ENCODE data around the gene NT5C3B. TPM values are rescaled to one million over a fixed set of nuclear protein-coding genes. Genes with fewer than 3 reads are reported as not detected.

The NT5C3B gene
- total and polyA plus RNA-seq, 4 donors: 15.3 to 32.0 (median 26.9) TPM

DNA sequence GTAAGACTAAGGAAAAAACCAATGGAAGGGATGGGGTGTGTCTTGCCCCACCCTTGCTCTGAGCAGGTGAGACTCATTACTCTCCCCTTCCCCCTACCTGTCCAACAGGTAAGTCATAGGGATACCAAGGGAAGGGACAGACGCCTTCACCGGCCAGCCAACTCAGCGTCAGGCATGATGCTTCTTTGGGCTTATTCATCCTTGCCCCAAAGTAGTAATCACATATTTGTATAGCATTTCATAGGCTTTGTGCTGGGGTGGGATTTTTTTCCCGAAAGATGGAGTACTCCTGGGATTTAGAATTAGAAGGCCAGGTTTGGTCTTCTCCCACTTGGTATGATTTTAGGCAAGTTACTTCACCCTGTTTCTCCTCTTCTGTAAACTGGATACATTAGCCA is 49.0 kb downstream of the NT5C3B start:
- no peak for DNase-seq (ENCODE audit: low spot score)
- Histone ChIP-seq H3K27ac (ENCODE audit: low read depth in 1 of 2, low read length in 2 of 2) (no peak overlapping the region), H3K27me3 (ENCODE audit: control insufficient read depth in 4 of 4, insufficient read depth in 4 of 4, low read length in 3 of 4) (no peaks in the 10 kb centered on the region), H3K9ac (ENCODE audit: low read depth in 1 of 2, low read length in 2 of 2) (no peak overlapping the region), H3K4me1 (ENCODE audit: control insufficient read depth in 4 of 4, insufficient read depth in 4 of 4, low read length in 3 of 4) (peaks cover 8 to 27% (median 21%) of the 10 kb centered on the region in 4 donors), H3K36me3 (ENCODE audit: control insufficient read depth in 4 of 4, insufficient read depth in 3 of 4, low read depth in 1 of 4, low read length in 3 of 4) (no peaks in the 10 kb centered on the region), H3K4me3 (ENCODE audit: low read depth in 1 of 3, low read length in 3 of 3) (no peak overlapping the region), H3K9me3 (ENCODE audit: control insufficient read depth in 4 of 4, low read length in 3 of 4) (no peaks in the 10 kb centered on the region)
- WGBS: 40% methylated on average over 4 of the region's 4 CpGs
- TF ChIP-seq, protein P1, sequence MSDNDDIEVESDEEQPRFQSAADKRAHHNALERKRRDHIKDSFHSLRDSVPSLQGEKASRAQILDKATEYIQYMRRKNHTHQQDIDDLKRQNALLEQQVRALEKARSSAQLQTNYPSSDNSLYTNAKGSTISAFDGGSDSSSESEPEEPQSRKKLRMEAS (IDR thresholded peaks at IDR 0.05): no peak
- TF ChIP-seq JUND (IDR thresholded peaks at IDR 0.05) (no peak), HNF4G (IDR thresholded peaks at IDR 0.05) (no peak), EGR1 (IDR thresholded peaks at IDR 0.05; ENCODE audit: low read depth in 2 of 2) (no peak), FOXA1 (IDR thresholded peaks at IDR 0.05) (no peak), HNF4A (conservative IDR thresholded peaks at IDR 0.05) (no peak), RAD21 (IDR thresholded peaks at IDR 0.05) (no peak), TAF1 (conservative IDR thresholded peaks at IDR 0.05) (no peak), CTCF (IDR thresholded peaks at IDR 0.05; ENCODE audit: low read depth, low read length, missing input control) (no peak), NR2F2 (IDR thresholded peaks at IDR 0.05) (peak; percentile 5), RXRA (IDR thresholded peaks at IDR 0.05) (no peak), YY1 (IDR thresholded peaks at IDR 0.05) (no peak), GABPA (IDR thresholded peaks at IDR 0.05 in 1 of 2, conservative IDR thresholded peaks at IDR 0.05 in 1 of 2) (no peak), SP1 (IDR thresholded peaks at IDR 0.05) (peak; percentile 1), FOXA2 (IDR thresholded peaks at IDR 0.05) (no peak)
- TF ChIP-seq, protein P2, sequence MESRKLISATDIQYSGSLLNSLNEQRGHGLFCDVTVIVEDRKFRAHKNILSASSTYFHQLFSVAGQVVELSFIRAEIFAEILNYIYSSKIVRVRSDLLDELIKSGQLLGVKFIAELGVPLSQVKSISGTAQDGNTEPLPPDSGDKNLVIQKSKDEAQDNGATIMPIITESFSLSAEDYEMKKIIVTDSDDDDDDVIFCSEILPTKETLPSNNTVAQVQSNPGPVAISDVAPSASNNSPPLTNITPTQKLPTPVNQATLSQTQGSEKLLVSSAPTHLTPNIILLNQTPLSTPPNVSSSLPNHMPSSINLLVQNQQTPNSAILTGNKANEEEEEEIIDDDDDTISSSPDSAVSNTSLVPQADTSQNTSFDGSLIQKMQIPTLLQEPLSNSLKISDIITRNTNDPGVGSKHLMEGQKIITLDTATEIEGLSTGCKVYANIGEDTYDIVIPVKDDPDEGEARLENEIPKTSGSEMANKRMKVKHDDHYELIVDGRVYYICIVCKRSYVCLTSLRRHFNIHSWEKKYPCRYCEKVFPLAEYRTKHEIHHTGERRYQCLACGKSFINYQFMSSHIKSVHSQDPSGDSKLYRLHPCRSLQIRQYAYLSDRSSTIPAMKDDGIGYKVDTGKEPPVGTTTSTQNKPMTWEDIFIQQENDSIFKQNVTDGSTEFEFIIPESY (IDR thresholded peaks at IDR 0.05): peak; percentile 7
- TF ChIP-seq, protein P3, sequence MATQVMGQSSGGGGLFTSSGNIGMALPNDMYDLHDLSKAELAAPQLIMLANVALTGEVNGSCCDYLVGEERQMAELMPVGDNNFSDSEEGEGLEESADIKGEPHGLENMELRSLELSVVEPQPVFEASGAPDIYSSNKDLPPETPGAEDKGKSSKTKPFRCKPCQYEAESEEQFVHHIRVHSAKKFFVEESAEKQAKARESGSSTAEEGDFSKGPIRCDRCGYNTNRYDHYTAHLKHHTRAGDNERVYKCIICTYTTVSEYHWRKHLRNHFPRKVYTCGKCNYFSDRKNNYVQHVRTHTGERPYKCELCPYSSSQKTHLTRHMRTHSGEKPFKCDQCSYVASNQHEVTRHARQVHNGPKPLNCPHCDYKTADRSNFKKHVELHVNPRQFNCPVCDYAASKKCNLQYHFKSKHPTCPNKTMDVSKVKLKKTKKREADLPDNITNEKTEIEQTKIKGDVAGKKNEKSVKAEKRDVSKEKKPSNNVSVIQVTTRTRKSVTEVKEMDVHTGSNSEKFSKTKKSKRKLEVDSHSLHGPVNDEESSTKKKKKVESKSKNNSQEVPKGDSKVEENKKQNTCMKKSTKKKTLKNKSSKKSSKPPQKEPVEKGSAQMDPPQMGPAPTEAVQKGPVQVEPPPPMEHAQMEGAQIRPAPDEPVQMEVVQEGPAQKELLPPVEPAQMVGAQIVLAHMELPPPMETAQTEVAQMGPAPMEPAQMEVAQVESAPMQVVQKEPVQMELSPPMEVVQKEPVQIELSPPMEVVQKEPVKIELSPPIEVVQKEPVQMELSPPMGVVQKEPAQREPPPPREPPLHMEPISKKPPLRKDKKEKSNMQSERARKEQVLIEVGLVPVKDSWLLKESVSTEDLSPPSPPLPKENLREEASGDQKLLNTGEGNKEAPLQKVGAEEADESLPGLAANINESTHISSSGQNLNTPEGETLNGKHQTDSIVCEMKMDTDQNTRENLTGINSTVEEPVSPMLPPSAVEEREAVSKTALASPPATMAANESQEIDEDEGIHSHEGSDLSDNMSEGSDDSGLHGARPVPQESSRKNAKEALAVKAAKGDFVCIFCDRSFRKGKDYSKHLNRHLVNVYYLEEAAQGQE (IDR thresholded peaks at IDR 0.05): no peak
- TF ChIP-seq, protein P4, sequence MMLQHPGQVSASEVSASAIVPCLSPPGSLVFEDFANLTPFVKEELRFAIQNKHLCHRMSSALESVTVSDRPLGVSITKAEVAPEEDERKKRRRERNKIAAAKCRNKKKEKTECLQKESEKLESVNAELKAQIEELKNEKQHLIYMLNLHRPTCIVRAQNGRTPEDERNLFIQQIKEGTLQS (IDR thresholded peaks at IDR 0.05): peak; percentile 12

Measured in liver (tissue), 9 donors.